Activated naive CD8-positive, alpha-beta T cell treated with anti-CD3 and anti-CD28 coated beads, Interleukin-2, amount 10 ng/mL, durations not matched to agents 7 days and 5 days (primary cell): Measurements from ENCODE around the gene EGFLAM. TPM values are rescaled to one million over a fixed set of nuclear protein-coding genes. Genes with fewer than 3 reads are reported as not detected.

Source experiments
- ATAC-seq: fragments of 150-1000 bp; cut with Tn5 transposase; one replicate; pipeline ENCODE4 v1.10.0; 2021; ENCODE audit warnings: low read depth, moderate library complexity
- POLR2A ChIA-PET: fragments of 350-600 bp; sonication (Branson Sonifier 250); formaldehyde crosslinking; loops from one replicate; lab custom pipeline; 2021; ENCODE audit warnings: antibody characterized with exemption; lab: Charles Lee
- DNase-seq: peaks from one replicate; pipeline ENCODE4 v3.0.0; 2021
- H3K27ac Mint-ChIP-seq: one replicate; pipeline ENCODE4 v1.8.0; 2022; ENCODE audit warnings: mild to moderate bottlenecking, mixed read lengths
- H3K27me3 Mint-ChIP-seq: one replicate; pipeline ENCODE4 v1.8.0; 2022; ENCODE audit warnings: mild to moderate bottlenecking, moderate library complexity, mixed read lengths
- H3K36me3 Mint-ChIP-seq: one replicate; pipeline ENCODE4 v1.8.0; 2021; ENCODE audit warnings: mild to moderate bottlenecking, mixed read lengths
- H3K4me1 Mint-ChIP-seq: one replicate; pipeline ENCODE4 v1.8.0; 2021; ENCODE audit warnings: mixed read lengths
- H3K4me3 Mint-ChIP-seq: one replicate; pipeline ENCODE4 v1.8.0; 2022; ENCODE audit warnings: mild to moderate bottlenecking, moderate library complexity, mixed read lengths
- H3K9me3 Mint-ChIP-seq: one replicate; pipeline ENCODE4 v1.8.0; 2021; ENCODE audit warnings: mixed read lengths
- total RNA-seq, 2 experiments: library from RNA; stranded (reverse); gene quantifications; one replicate each; pipeline ENCODE4 v1.2.3, GENCODE V29; 2021

EGFLAM gene
- total RNA-seq, 2 experiments from 2014 or later = not detected

DNA sequence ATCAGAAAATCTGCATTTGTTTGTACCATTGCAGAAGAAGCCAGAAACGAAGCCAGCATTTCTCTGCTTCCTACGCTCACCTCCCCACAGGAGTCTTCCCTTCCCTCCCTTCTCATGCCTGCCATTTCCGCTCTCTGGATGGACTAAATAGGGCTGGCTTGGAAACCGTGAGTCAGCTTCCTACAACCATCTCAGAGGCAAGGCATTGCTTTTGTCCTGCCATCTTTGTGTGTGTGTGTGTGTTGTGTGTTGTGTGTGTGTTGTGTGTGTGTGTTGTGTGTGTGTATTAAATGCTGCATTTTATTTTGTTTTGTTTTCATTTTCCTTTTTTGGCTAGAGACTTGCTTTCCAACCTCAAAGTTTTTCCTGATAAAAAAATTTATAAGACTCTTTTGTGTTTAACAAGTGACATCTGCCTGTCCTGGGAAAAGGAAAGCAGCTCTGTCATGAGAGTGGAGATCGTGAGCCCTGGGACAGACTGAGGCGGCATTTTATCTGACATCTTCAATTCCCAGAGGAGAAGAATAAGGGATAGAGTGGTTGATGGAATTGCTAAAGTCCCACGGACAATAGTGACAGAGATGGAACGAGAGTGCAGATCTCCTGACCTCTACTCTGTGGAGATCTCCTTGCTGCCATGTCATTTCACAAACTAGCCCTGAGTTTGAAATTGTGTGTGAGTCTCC lies 7.5 kb upstream of the EGFLAM start:
- no peak overlapping the region for H3K4me3 Mint-ChIP-seq
- no peak overlapping the region for H3K27ac Mint-ChIP-seq
- no peak for DNase-seq
- H3K36me3 Mint-ChIP-seq = no peaks in the 10 kb centered on the region
- POLR2A ChIA-PET = no interaction called here
- no peak for ATAC-seq
- peaks cover 6% of the 10 kb centered on the region for H3K9me3 Mint-ChIP-seq
- H3K27me3 Mint-ChIP-seq = peaks cover 15% of the 10 kb centered on the region
- no peaks in the 10 kb centered on the region for H3K4me1 Mint-ChIP-seq

DNA sequence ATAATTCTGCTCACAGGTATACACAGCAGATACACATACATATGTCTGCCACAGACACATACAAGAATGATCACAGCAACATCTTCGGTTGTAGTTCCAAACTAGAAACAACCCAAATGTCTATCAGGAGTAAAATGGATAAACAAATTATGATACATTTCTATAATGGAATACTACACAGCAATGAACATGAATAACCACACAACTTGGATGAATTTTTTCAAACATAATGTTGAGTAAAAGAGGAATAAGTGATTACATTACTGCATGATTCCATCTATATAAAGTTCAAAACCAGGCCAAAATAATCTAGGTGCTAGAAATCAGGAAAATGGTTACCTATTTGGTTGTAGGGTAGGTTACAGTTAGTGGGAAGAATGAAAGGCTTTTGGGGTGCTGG lies 4.6 kb upstream of the EGFLAM start:
- POLR2A ChIA-PET = no interaction called here
- ATAC-seq (no peak), DNase-seq (no peak)
- Mint-ChIP-seq H3K27me3 (peaks cover 35% of the 10 kb centered on the region), H3K4me1 (peaks cover 1% of the 10 kb centered on the region), H3K36me3 (no peaks in the 10 kb centered on the region), H3K4me3 (no peak overlapping the region), H3K27ac (no peak overlapping the region), H3K9me3 (peaks cover 6% of the 10 kb centered on the region)

DNA sequence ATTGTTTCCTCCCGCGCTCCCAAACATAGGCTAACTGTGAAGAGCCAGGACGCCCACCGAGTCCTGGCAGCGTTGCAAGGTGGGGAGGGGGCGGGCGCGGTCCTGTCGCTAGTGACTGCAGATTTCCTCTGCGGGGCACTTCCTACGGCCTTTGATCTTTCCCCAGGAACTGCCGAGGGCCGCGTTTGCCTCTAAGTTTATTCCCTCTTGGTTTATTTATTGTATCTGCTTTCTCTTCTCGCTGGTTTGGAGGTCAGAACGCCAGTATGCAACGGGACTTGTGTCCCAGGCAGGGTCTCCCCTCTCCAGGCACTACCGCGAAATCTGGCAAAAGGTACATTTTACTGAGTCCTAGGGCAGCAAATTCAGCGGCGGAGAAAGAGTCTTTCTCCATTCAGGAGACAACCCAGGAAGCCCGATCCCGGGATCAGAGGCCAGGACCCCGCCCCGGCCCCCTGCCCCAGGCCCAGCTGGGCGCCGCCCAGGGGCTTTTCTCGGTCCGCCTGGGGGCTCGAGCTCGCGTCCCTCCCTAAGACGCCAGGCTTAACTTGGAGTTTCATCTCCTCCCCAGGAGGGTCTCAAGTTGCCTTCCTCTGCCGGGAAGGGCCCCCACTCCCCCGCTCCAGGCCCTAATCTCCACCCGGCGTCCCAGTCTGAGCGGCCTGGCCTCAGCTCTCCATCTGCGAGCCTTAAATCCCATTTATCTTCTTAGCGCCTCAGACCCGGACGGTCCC lies 884 bp upstream of the EGFLAM start:
- no peak for ATAC-seq
- Mint-ChIP-seq H3K27ac (no peak overlapping the region), H3K36me3 (no peaks in the 10 kb centered on the region), H3K27me3 (peaks cover 66% of the 10 kb centered on the region), H3K4me1 (peaks cover 5% of the 10 kb centered on the region), H3K4me3 (no peak overlapping the region), H3K9me3 (peaks cover 4% of the 10 kb centered on the region)
- POLR2A ChIA-PET = no interaction called here
- DNase-seq = no peak

DNA sequence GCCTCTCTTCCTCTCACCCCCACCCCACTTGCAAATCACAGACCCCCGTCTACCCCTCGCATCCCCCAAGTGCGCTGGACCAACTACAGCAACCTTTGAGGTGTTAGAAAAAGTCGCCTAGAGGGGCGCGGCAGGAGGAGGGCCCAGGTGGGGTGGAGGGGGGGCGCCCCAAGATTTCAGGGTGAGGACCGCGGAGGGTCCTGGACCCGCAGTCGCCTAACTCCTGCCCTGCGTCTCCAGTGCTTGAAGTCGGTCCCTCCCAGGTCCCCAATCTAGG lies 379 bp upstream of the EGFLAM start:
- Mint-ChIP-seq H3K27ac (no peak overlapping the region), H3K27me3 (peaks cover 68% of the 10 kb centered on the region), H3K36me3 (no peaks in the 10 kb centered on the region), H3K4me1 (peaks cover 5% of the 10 kb centered on the region), H3K4me3 (no peak overlapping the region), H3K9me3 (peaks cover 3% of the 10 kb centered on the region)
- no peak for ATAC-seq
- no peak for DNase-seq
- POLR2A ChIA-PET = no interaction called here

DNA sequence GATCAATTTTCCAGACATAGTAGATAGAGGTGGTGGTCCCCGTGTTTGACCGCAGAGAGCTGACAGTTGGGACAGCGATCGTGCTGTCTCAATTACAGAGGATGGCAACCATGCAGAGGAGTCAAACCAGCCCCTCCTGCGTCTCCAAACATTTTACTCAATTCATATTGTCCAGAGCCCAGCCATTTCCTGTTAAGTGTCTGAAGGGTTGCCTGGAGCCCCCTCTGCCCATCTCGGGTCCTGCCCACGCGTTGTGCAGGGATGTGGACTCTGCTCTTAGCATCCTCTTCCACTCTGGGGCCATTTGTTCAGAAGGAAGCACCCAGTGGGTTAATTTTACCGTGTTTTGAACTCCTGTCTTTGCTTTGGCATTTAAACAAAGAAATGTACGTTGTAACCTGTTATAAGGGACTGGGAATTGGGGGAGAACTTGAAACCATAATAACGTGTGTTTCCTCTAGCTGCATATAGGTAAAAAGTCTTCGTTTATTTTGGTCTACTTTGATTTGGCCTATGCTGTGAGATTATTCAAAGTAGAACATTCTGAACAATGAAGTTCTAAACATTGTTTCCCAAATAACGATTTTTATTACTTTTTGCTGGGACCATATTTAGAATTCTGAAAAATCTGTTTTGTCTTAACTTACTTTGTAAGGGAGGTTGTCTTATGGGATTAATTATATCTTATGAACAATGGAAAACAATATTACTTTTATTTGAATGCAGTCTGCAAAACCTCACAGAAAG lies 876 bp downstream of the EGFLAM start:
- ATAC-seq (no peak), DNase-seq (no peak)
- Mint-ChIP-seq H3K9me3 (no peaks in the 10 kb centered on the region), H3K36me3 (no peaks in the 10 kb centered on the region), H3K27ac (no peak overlapping the region), H3K4me3 (peak overlapping the region; percentile 47), H3K4me1 (peaks cover 5% of the 10 kb centered on the region), H3K27me3 (peaks cover 70% of the 10 kb centered on the region)
- POLR2A ChIA-PET = no interaction called here

DNA sequence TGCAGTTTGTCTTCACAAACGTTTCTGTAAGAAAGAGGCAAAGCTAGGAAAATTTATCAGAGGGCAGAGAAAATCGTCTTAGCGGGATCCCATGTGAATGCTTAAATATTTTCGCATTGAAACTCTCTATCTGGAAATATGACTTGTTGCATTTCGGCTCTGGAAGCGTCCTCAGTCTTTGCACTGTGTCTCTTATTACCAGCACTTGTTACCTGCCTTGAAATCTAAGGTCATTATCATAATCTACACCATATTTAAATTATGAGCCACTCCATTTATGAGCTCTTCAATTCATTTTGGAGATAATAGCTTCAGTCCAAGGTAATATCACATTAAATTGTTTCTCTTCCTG lies 1.4 kb downstream of the EGFLAM start:
- H3K4me1 Mint-ChIP-seq = peaks cover 5% of the 10 kb centered on the region
- no peak overlapping the region for H3K4me3 Mint-ChIP-seq
- no peak for ATAC-seq
- H3K36me3 Mint-ChIP-seq = no peaks in the 10 kb centered on the region
- POLR2A ChIA-PET = no interaction called here
- H3K27me3 Mint-ChIP-seq = peaks cover 70% of the 10 kb centered on the region
- no peak overlapping the region for H3K27ac Mint-ChIP-seq
- no peaks in the 10 kb centered on the region for H3K9me3 Mint-ChIP-seq
- DNase-seq = no peak

DNA sequence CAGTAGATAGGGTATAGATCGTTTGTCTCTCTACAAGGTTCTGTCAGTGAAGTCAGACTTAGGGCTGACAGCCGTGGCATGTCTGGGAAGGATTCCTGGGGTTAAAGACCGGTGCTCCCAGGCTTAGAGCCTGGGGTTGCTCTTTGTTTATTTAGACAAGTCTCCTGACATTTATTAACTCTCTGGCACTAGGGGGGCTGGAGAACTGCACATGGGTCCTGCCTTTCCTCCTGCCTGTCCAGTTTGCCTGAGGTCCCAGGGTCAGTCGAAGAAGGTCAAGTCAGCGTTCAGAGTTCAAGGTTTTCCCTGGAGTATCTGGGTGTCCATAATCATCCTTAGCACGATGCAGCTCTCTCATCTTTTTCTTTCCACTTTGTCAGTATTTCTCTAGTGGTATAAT lies 5.6 kb downstream of the EGFLAM start:
- Mint-ChIP-seq H3K27me3 (peaks cover 51% of the 10 kb centered on the region), H3K4me3 (no peak overlapping the region), H3K4me1 (peaks cover 1% of the 10 kb centered on the region), H3K27ac (no peak overlapping the region), H3K36me3 (no peaks in the 10 kb centered on the region), H3K9me3 (no peaks in the 10 kb centered on the region)
- no peak for DNase-seq
- POLR2A ChIA-PET = no interaction called here
- ATAC-seq = no peak

DNA sequence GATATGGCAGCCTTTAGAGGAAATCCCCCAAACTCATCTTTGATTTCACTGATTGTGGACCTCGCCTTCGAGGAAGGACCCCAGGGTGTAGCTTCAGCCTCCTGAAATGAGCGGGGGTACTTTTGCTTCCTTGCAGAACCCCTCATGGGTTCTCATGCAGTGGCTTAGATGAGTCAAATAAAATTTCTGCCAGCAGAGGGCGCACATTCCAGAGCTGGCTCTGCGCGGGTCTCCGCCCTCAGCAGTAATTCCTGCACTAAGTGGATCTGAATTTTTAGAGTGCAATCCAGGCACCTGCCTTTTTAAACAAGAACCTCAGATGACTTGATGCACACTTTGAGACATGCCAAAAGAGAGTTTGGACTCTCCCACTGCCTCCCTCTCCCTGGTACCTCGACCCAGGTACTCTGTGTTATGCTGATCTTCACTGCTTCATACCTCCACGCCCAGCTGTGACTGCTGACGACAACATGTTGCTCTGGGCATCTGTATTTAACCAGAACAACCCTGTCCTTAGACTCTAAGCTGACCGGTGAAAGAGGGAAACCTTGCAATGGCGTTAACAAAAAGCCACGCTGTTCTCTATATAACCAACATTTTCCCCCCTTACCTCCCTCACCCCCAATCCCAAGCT lies 7.3 kb downstream of the EGFLAM start:
- Mint-ChIP-seq H3K36me3 (no peaks in the 10 kb centered on the region), H3K9me3 (no peaks in the 10 kb centered on the region), H3K4me1 (no peaks in the 10 kb centered on the region), H3K27ac (no peak overlapping the region), H3K27me3 (peaks cover 36% of the 10 kb centered on the region), H3K4me3 (no peak overlapping the region)
- POLR2A ChIA-PET = interaction anchor here (0.6 kb wide), 1 partner anchor 12 kb away, joined by 3 read pairs; no protein-coding TSS in a partner anchor
- DNase-seq (peak; percentile 44), ATAC-seq (peak; percentile 66)

DNA sequence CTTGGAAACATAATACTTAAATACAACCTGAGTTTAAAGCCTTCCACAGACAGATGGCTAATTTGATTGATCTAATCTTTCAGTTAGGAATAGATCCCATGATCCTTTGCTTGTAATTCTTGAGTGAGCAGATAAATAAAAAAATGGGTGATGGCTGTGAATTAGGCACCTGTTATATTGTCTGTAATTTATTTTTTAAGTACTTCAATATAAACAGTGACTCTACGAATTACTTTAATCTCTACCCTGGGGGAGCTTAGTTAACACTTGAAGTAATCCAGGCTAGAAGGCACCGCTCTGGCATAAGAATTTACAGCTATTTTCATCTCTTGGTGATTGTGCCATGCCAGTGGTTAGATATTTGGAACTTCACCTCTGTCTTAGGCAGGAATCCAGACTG lies 9.0 kb downstream of the EGFLAM start:
- H3K27ac Mint-ChIP-seq = no peak overlapping the region
- H3K36me3 Mint-ChIP-seq = no peaks in the 10 kb centered on the region
- H3K9me3 Mint-ChIP-seq = no peaks in the 10 kb centered on the region
- ATAC-seq (no peak), DNase-seq (no peak)
- no peak overlapping the region for H3K4me3 Mint-ChIP-seq
- H3K4me1 Mint-ChIP-seq = no peaks in the 10 kb centered on the region
- POLR2A ChIA-PET = no interaction called here
- H3K27me3 Mint-ChIP-seq = peaks cover 21% of the 10 kb centered on the region

DNA sequence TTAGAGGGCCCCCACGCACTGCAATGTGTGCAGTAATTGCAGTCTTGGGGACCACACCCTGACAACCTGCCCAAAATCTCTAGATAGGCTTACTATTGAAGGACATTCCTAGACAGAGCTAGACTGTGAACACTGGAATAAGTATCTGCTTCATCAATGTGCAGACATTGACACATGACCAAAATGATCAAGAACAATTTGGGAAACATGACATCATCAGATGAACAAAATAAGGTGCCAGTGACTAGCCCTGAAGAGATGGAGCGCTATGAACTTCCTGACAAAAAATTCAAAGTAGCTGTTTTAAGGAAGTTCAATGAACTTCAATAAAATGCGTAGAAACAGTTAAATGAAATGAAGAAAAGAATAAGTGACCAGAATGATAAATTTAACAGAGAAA lies 15.3 kb downstream of the EGFLAM start:
- ATAC-seq = no peak
- no peak overlapping the region for H3K4me3 Mint-ChIP-seq
- POLR2A ChIA-PET = no interaction called here
- H3K36me3 Mint-ChIP-seq = peaks cover 2% of the 10 kb centered on the region
- H3K27ac Mint-ChIP-seq = no peak overlapping the region
- no peaks in the 10 kb centered on the region for H3K9me3 Mint-ChIP-seq
- H3K4me1 Mint-ChIP-seq = no peaks in the 10 kb centered on the region
- no peak for DNase-seq
- H3K27me3 Mint-ChIP-seq = peaks cover 8% of the 10 kb centered on the region

DNA sequence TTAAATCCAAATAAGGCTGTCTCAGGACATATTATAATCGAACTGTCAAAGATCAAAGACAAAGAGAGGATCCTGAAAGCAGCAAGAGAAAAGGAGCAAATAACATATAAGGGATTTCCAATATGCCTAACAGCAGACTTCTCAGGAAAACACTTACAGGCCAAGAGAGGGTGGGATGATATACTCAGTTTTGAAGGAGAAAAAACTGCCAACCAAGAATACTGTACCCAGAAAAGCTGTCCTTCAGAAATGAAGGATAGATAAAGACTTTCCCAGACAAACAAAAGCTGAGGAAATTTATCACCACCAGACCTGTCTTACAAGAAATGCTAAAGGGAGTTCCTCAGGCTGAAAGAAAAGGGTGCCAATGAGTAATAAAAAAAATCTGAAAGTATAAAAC lies 16.0 kb downstream of the EGFLAM start:
- Mint-ChIP-seq H3K27me3 (peaks cover 8% of the 10 kb centered on the region), H3K4me1 (no peaks in the 10 kb centered on the region), H3K4me3 (no peak overlapping the region), H3K9me3 (no peaks in the 10 kb centered on the region), H3K36me3 (peaks cover 2% of the 10 kb centered on the region), H3K27ac (no peak overlapping the region)
- POLR2A ChIA-PET = no interaction called here
- no peak for ATAC-seq
- no peak for DNase-seq

DNA sequence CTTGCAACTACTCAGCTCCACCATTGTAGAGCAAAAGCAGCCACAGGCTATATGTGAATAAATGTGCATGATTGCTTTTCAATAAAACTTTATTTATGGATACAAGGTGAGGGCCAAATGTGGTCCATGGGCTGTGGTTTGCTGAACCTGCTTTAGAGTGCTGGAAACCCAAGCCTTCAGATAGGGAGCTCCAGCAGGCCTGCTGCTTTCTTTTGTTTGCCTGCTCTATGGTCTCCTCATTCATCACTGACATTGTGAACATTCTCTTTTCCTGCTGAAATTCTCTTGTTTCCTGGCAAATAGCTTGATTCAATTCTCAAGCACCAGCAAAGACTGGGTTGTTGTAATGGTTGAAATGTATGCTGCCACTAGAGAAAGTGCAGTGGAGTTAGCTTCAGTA lies 26.0 kb downstream of the EGFLAM start:
- Mint-ChIP-seq H3K36me3 (no peaks in the 10 kb centered on the region), H3K4me3 (no peak overlapping the region), H3K27ac (no peak overlapping the region), H3K9me3 (no peaks in the 10 kb centered on the region), H3K4me1 (no peaks in the 10 kb centered on the region), H3K27me3 (peaks cover 3% of the 10 kb centered on the region)
- ATAC-seq (no peak), DNase-seq (no peak)
- POLR2A ChIA-PET = no interaction called here

DNA sequence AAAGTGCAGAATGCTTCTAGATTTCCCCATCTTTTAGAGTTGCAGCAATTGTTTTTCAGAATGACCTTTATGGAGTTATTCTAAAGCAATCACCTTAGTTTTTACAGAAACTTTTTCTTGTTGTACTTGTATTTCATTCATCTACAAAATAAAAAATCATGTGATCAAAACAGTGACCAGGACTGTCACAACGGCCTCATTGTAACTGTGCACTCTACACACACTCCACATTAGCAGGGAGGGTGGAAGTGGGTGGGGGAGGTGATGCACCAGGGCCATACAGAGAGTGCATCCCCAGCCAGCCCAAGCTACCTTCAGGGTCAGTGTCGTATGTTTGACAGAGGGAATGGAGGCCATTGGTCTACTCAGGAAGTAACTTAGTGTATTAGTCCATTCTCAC lies 26.9 kb downstream of the EGFLAM start:
- peaks cover 2% of the 10 kb centered on the region for H3K27me3 Mint-ChIP-seq
- no peaks in the 10 kb centered on the region for H3K9me3 Mint-ChIP-seq
- H3K36me3 Mint-ChIP-seq = no peaks in the 10 kb centered on the region
- H3K4me3 Mint-ChIP-seq = no peak overlapping the region
- ATAC-seq (no peak), DNase-seq (no peak)
- POLR2A ChIA-PET = no interaction called here
- no peak overlapping the region for H3K27ac Mint-ChIP-seq
- H3K4me1 Mint-ChIP-seq = no peaks in the 10 kb centered on the region
